GM06990 (cell line): ENCODE results near the gene PCCB.

Source experiments
- DNase-seq: peaks from one replicate; pipeline ENCODE4 v3.0.0-alpha.2; 2011; ENCODE audit not compliant: insufficient read length; ENCODE audit errors: extremely low read depth
- H3K27me3 ChIP-seq: replicated peaks from 2 replicates; pipeline ENCODE4 v1.6.0; 2011; ENCODE audit warnings: low read length; ENCODE audit not compliant: control insufficient read depth, insufficient read depth
- H3K36me3 ChIP-seq: 2 replicates; pipeline ENCODE4 v1.5.1; 2011; ENCODE audit warnings: low read length; ENCODE audit not compliant: control insufficient read depth, insufficient read depth
- H3K4me3 ChIP-seq: replicated peaks from 2 replicates; pipeline ENCODE4 v1.5.1; 2011; ENCODE audit warnings: low read depth, mild to moderate bottlenecking, control low read depth, low read length
- TF ChIP-seq, protein P1 (sequence below): IDR thresholded peaks from 2 replicates; pipeline ENCODE4 v1.5.1; 2011; ENCODE audit warnings: low read length, control low read depth, mild to moderate bottlenecking, inconsistent platforms; ENCODE audit not compliant: insufficient read depth, poor library complexity, severe bottlenecking

PCCB gene

DNA sequence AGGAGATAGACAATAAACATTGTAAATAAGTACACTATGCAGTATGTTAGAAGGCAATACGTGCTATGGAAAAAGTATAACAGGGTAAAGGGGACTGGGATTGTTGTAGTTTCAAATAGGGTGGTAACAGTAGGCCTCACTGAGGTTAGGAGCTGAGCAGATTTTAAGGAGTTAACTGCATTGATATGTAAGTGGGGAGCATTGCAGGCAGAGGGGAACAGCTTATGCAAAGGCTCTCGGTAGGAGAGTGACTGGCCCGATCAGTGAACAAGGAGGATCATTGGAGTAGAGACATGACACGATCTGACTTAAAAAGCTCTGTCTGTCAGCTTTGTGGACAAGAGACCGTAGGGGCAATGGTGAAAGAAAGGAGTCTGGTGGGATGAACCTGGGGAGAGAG, 46.8 kb downstream of the PCCB start:
- peaks cover 15% of the 10 kb centered on the region for H3K36me3 ChIP-seq
- no peak for DNase-seq
- no peaks in the 10 kb centered on the region for H3K27me3 ChIP-seq
- H3K4me3 ChIP-seq = no peak overlapping the region
- TF ChIP-seq, protein P1, sequence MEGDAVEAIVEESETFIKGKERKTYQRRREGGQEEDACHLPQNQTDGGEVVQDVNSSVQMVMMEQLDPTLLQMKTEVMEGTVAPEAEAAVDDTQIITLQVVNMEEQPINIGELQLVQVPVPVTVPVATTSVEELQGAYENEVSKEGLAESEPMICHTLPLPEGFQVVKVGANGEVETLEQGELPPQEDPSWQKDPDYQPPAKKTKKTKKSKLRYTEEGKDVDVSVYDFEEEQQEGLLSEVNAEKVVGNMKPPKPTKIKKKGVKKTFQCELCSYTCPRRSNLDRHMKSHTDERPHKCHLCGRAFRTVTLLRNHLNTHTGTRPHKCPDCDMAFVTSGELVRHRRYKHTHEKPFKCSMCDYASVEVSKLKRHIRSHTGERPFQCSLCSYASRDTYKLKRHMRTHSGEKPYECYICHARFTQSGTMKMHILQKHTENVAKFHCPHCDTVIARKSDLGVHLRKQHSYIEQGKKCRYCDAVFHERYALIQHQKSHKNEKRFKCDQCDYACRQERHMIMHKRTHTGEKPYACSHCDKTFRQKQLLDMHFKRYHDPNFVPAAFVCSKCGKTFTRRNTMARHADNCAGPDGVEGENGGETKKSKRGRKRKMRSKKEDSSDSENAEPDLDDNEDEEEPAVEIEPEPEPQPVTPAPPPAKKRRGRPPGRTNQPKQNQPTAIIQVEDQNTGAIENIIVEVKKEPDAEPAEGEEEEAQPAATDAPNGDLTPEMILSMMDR = no peak

DNA sequence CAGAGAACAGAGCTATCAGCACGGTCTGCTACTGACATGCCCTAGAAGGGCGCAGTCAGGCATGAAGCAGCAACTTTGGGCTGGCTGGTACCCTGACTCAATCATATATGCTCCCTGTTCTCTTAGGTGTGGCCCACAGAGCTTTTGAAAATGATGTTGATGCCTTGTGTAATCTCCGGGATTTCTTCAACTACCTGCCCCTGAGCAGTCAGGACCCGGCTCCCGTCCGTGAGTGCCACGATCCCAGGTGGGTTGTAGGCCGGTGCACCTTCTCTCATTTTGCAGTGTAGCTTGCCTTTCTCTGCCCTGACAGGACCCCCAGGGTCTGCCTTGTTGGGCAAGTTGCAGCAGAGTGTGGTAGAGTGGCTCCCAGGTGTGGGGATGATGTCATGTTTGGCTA, 47.7 kb downstream of the PCCB start:
- DNase-seq = no peak
- TF ChIP-seq, protein P1 = no peak
- peaks cover 15% of the 10 kb centered on the region for H3K36me3 ChIP-seq
- no peak overlapping the region for H3K4me3 ChIP-seq
- no peaks in the 10 kb centered on the region for H3K27me3 ChIP-seq

DNA sequence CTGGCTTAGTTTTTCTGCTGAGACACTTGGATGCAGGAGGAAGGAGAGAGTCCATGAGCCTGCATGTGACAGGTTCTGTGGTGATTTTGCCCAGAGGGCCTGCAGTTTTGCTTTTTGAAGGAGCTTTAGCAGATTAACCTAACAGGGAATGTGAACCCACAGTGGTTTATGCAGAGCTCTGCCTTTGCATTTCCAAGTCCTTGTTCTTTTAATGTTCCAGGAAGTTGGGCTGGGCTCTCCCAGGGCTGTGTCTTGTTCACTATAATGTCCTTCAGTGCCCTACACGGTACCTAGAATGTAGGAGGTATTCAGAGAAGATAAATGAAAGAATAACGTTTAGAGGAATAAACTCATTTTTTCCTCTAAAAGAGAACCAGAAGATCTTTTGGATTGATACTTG, 50.3 kb downstream of the PCCB start:
- Histone ChIP-seq H3K27me3 (no peaks in the 10 kb centered on the region), H3K4me3 (no peak overlapping the region), H3K36me3 (peaks cover 13% of the 10 kb centered on the region)
- DNase-seq = no peak
- TF ChIP-seq, protein P1 = no peak

DNA sequence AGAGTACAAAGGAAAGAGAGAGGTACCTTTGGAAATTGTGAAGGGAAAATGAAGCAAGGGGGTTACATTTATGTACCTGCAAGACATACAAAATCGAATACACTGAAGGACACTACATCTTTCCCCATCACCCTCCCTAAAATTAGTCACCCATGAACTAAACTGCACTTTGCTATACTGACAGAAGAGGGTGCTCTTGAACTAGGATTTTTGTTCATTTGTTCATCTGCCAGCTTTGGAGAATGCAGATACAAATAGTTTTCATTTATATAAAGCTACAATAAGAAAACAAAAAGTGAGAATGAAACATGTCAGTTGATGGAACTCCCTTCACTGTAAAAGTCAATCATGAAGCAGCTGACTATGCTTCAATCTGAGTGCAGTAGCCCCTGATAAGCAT, 55.7 kb downstream of the PCCB start:
- H3K4me3 ChIP-seq = no peak overlapping the region
- DNase-seq = peak; percentile 14
- no peaks in the 10 kb centered on the region for H3K27me3 ChIP-seq
- peaks cover 3% of the 10 kb centered on the region; the same call in 1 of the 2 replicates for H3K36me3 ChIP-seq
- TF ChIP-seq, protein P1 = peak; percentile 41

DNA sequence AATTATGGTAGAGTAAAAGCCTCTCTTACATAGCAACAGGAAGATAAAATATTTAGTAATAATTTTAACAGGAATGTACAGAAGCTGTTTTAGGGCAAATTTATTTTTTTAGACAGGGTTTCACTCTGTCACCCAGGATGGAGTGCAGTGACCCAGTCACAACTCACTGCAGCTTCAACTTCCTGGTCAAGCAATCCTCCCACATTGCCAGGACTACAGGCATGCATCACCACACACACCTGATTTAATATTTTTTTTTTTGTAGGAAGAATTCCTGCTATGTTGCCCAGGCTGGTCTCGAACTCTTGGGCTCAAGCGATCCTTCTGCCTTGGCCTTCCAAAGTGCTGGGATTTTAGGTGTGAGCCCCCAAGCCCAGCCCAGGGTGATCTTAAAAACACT, 61.1 kb downstream of the PCCB start:
- no peaks in the 10 kb centered on the region for H3K27me3 ChIP-seq
- no peak for DNase-seq
- no peak overlapping the region for H3K4me3 ChIP-seq
- TF ChIP-seq, protein P1 = no peak
- no peaks in the 10 kb centered on the region; the same call in 1 of the 2 replicates for H3K36me3 ChIP-seq

DNA sequence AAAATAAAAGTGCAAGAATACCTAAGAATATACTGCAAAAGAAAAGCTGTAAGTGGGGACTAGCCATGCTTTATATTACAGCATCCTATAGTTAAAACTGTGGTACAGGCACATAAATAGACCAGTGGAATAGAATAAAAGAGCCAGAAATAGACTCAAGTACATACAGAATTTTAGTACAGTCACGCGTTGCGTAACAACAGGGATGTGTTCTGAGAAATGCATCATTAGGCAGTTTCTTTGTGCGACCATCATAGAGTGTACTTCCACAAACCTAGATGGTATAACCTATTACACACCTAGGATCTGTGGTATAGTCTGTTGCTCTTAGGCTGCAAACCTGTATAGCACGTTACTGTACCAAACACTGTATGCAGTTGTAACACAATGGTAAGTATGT, 61.8 kb downstream of the PCCB start:
- H3K4me3 ChIP-seq = no peak overlapping the region

More for the DNA sequence above, 61.8 kb downstream of the PCCB start:
- DNase-seq = no peak
- TF ChIP-seq, protein P1 = no peak
- Histone ChIP-seq H3K27me3 (no peaks in the 10 kb centered on the region), H3K36me3 (peaks cover 1% of the 10 kb centered on the region)
